Measurements from ENCODE around the gene REEP3.

Gene REEP3

DNA sequence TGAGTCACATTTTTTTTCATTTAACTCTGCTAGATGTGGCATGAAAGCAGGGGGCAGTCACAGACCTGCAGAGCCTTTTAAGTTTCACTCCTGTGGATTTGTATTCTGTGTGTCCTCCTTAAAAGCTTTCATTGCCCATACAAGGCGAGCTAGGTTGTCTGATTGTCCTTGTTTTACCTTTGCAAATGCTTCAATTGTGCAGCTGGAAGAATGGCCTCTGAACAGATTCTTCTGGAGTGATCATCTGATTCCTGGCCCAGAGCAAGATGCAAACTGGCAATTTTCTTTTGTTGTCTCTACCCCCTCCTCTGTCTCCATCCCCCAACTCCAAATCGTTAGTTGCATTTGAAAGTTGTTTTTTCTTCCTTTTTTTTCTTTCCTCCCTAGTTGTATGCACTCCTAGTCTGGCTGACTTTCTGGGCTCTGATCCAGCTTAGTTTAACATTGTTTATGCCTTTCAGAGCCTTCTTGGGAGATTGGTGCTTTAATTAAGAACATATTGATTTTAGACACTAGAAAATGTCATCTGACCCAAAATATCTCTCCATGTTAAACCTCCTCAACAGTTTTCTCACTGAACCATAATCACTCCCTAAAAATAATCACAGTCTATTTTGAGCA lies 150.2 kb downstream of the REEP3 start:
- no peak for DNase-seq

DNA sequence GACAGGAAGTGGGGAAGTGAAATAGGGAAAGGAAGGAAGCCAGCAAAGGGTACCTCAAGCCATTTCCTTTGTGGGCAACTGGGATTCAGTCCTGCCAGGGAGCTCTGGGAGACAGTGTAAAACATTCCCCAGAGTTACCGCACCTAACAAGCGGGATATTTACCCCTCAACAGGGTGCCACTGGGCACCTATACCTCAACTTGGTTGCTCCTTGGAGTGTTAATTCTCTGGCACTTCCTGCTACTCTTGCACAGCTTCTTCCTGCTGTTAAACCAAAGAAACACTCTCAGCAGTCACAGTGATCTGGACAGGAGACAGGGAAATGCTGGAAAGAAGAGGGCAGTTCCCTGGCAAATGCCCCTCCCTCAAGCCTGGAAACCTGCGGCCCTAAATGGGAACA lies 151.3 kb downstream of the REEP3 start:
- DNase-seq, result no peak

DNA sequence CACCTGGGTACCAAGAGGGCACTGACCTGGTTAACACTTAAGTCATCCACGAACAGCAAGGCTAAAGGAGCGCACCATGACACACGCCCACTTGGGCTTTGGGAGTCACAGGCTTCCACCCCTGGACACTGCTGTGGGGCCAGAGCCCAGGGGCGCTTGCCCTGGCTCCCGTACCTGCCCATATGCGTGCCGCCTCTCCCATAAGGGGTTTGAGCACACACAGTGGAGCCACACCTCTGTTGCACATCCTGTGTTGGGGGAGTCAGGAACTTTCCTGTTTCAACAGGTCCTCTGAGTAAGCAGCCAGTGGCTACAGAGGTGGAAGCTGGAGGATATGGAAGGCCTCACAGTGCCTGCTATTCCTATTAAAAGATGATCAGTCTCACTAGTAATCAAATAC lies 152.0 kb downstream of the REEP3 start:
- no peak for DNase-seq

DNA sequence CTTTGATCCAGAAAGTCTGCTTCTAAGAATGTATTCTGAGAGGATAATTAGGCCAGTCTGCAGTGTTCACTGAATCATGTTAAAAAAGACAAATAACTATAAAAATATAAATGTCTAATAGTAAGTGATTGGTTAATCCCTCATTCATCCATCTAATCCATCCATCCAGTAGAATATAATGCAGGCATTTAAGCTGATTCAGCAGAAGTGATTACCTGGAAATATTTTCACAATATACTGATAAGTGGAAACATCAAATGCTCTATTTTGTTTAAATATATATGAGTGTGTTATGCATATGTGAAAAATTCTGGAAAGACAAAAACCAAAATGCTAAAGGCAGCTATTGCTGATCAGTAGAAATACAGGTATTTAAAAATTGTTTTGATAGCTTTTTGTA lies 152.6 kb downstream of the REEP3 start:
- DNase-seq, result no peak
